Liver (tissue), 3 donors: ENCODE measurements around the gene RER1.

Source experiments
- CTCF ChIP-seq: fragments of 150-350 bp; IDR thresholded peaks from 2 replicates; pipeline ENCODE4 v1.5.1; 2017; ENCODE audit warnings: improper control_type of control experiment, low read depth, low read length; ENCODE audit not compliant: missing input control
- EGR1 ChIP-seq, 2 donors: IDR thresholded peaks; 2 replicates each; pipeline ENCODE4 v1.6.1; 2016 to 2018; ENCODE audit warnings: antibody characterized with exemption in 2 of 2, low read depth in 2 of 2
- GABPA ChIP-seq, 2 donors: IDR thresholded peaks in 1 of 2; conservative IDR thresholded peaks in 1 of 2; 2 replicates each; pipeline ENCODE4 v1.6.1; 2016; ENCODE audit warnings: antibody characterized with exemption in 2 of 2, mild to moderate bottlenecking in 1 of 2, moderate library complexity in 1 of 2
- JUND ChIP-seq, 2 donors: IDR thresholded peaks; 2 replicates each; pipeline ENCODE4 v1.6.1; 2016; ENCODE audit warnings: antibody characterized with exemption in 2 of 2
- RAD21 ChIP-seq, 2 donors: IDR thresholded peaks; 2 replicates each; pipeline ENCODE4 v1.6.1; 2016; ENCODE audit warnings: antibody characterized with exemption in 2 of 2, mild to moderate bottlenecking in 2 of 2
- RXRA ChIP-seq, 2 donors: IDR thresholded peaks; 2 replicates each; pipeline ENCODE4 v1.6.1; 2017 to 2018; ENCODE audit warnings: antibody characterized with exemption in 2 of 2, mild to moderate bottlenecking in 1 of 2
- SP1 ChIP-seq: IDR thresholded peaks from 2 replicates; pipeline ENCODE4 v1.6.1; 2018; ENCODE audit warnings: antibody characterized with exemption, mild to moderate bottlenecking
- TAF1 ChIP-seq: conservative IDR thresholded peaks from 2 replicates; pipeline ENCODE4 v1.6.1; 2016; ENCODE audit warnings: antibody characterized with exemption, mild to moderate bottlenecking
- YY1 ChIP-seq: IDR thresholded peaks from 2 replicates; pipeline ENCODE4 v1.6.1; 2016; ENCODE audit warnings: antibody characterized with exemption, mild to moderate bottlenecking
- TF ChIP-seq, protein P1 (sequence below): IDR thresholded peaks from 2 replicates; pipeline ENCODE4 v1.6.1; 2016; ENCODE audit warnings: antibody characterized with exemption
- donor health status: healthy.
- donor health status: healthy.

GRCh38 chr1:2447276-2448097 is 55.8 kb downstream of the RER1 start:
- no peak for TF ChIP-seq CTCF
- TF ChIP-seq YY1, result no peak
- no peak for TF ChIP-seq GABPA (IDR thresholded peaks at IDR 0.05 in 1 of 2, conservative IDR thresholded peaks at IDR 0.05 in 1 of 2)
- TF ChIP-seq RAD21 (IDR thresholded peaks at IDR 0.05), result no peak
- no peak for TF ChIP-seq TAF1
- TF ChIP-seq EGR1 (IDR thresholded peaks at IDR 0.05; ENCODE audit: low read depth in 2 of 2), result no peak
- TF ChIP-seq JUND (IDR thresholded peaks at IDR 0.05), result no peak
- TF ChIP-seq, protein P1, sequence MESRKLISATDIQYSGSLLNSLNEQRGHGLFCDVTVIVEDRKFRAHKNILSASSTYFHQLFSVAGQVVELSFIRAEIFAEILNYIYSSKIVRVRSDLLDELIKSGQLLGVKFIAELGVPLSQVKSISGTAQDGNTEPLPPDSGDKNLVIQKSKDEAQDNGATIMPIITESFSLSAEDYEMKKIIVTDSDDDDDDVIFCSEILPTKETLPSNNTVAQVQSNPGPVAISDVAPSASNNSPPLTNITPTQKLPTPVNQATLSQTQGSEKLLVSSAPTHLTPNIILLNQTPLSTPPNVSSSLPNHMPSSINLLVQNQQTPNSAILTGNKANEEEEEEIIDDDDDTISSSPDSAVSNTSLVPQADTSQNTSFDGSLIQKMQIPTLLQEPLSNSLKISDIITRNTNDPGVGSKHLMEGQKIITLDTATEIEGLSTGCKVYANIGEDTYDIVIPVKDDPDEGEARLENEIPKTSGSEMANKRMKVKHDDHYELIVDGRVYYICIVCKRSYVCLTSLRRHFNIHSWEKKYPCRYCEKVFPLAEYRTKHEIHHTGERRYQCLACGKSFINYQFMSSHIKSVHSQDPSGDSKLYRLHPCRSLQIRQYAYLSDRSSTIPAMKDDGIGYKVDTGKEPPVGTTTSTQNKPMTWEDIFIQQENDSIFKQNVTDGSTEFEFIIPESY, result no peak
- no peak for TF ChIP-seq RXRA (IDR thresholded peaks at IDR 0.05)
- no peak for TF ChIP-seq SP1
